Esophagus squamous epithelium (tissue), 4 donors: ENCODE measurements around the gene LZTR1.

ENCODE experiments used
- CTCF ChIP-seq, 6 experiments: fragments of 450-650 bp in 4 of 6; fragments of 200-600 bp in 2 of 6; sonication (generic) in 2 of 6; IDR thresholded peaks; one replicate each; pipeline ENCODE4 v1.5.1; 2016 to 2019; ENCODE audit warnings: antibody characterized with exemption in 6 of 6, mild to moderate bottlenecking in 4 of 6, moderate library complexity in 4 of 6
- POLR2A ChIP-seq, 4 donors: fragments of 450-650 bp; IDR thresholded peaks; one replicate each; pipeline ENCODE4 v1.6.1; 2017; ENCODE audit warnings: antibody characterized with exemption in 4 of 4, mild to moderate bottlenecking in 4 of 4, moderate library complexity in 3 of 4

- no peak for TF ChIP-seq CTCF (IDR thresholded peaks at IDR 0.05)
- TF ChIP-seq POLR2A (IDR thresholded peaks at IDR 0.05), result peak in 1 of 4 donors; percentile 17
Measured at GRCh38 chr22:21013657-21014201, 31.6 kb downstream of the LZTR1 start.
